GM03348 (cell line): ENCODE measurements around the gene NFE2L3.
"Not testable (repeated sequence)": the region's sequence is repeated elsewhere in the genome, so short reads cannot be mapped to it uniquely, and the experiment has no call there.

Experiments
- DNase-seq: peaks from one replicate; pipeline ENCODE4 v3.0.0; 2012; ENCODE audit warnings: low spot score

The NFE2L3 gene

GRCh38 chr7:26186364-26187311, 34.6 kb downstream of the NFE2L3 start:
- no peak for DNase-seq

GRCh38 chr7:26187380-26188205, 35.6 kb downstream of the NFE2L3 start:
- DNase-seq, result no peak

GRCh38 chr7:26188206-26188956, 36.4 kb downstream of the NFE2L3 start:
- no peak for DNase-seq

- DNase-seq, result no peak
Measured at GRCh38 chr7:26188957-26189541, 37.1 kb downstream of the NFE2L3 start.

DNA sequence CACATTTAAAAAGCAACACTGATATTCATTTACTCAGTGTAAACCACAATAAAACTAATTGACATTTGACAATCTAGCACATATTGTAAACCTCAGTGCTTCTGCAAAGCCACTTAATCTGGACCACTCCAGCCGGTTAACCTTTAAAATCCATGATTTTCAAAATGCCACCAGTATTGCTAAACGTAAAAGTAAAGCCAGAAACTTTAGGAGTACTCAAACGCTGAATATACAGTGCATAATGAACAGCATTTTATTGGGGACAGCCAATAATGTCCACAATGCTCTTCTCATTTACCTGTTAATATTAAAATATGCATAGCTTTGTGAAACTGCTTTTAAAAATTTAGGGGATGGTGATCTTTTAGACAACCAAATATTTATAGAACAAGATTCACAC, 37.7 kb downstream of the NFE2L3 start:
- no peak for DNase-seq

DNA sequence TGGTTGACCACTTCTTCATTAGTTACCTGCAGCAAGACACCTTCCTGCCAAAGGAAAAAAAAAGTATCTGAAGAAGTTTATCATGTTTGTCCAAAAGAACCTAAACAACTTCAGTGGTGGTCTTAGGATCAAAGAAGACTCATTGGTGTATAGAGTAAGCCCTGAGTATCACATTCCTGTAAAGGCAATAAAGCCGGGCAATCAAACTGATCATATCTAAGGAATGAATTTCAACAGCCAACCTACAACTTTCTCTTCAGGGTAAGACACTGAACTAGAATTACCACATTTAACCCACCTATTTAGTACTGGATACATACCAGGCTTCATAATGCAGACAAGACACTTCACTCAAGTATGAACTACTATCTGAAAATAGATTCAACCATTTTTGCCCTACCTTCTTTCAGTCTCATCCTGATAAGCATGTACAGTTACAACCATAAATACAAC, 38.4 kb downstream of the NFE2L3 start:
- DNase-seq, result no peak

- no peak for DNase-seq
Measured at GRCh38 chr7:26191233-26191973, 39.4 kb downstream of the NFE2L3 start.

GRCh38 chr7:26191974-26192479, 40.0 kb downstream of the NFE2L3 start:
- no peak for DNase-seq

DNA sequence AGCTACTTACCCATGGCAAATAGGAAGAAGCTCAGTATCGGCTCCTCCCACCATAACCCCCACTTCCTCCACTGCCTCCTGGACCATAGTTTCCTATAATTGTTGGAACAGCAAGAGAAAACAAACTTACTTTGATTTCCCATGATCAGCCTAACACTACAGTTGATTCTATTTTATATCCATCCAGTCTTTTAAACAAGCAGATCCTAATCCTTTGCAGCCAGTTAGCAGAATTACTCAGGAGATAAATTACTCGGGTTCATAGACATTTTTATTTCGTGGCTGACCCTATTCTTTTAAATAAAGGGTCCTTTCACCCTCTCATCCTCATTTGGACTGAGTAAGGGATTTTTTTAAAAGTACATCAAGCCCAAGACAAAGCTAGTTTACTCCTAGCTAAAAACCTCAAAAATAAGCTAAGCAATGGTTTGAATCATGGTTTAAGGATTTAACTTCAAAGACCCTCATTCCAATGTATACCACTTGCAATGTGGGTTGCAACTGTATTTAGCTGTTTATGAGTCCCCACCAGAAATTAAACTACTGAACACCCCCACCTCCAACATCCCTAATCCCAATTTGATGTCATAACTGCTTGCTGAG, 40.6 kb downstream of the NFE2L3 start:
- no peak for DNase-seq

- no peak for DNase-seq
Measured at GRCh38 chr7:26193432-26194207, 41.6 kb downstream of the NFE2L3 start.

- DNase-seq, result not testable (repeated sequence)
Measured at GRCh38 chr7:26194764-26195163, 42.8 kb downstream of the NFE2L3 start.

GRCh38 chr7:26195182-26195581, 43.2 kb downstream of the NFE2L3 start:
- no peak for DNase-seq

- no peak for DNase-seq
Measured at GRCh38 chr7:26195867-26196657, 44.1 kb downstream of the NFE2L3 start.

DNA sequence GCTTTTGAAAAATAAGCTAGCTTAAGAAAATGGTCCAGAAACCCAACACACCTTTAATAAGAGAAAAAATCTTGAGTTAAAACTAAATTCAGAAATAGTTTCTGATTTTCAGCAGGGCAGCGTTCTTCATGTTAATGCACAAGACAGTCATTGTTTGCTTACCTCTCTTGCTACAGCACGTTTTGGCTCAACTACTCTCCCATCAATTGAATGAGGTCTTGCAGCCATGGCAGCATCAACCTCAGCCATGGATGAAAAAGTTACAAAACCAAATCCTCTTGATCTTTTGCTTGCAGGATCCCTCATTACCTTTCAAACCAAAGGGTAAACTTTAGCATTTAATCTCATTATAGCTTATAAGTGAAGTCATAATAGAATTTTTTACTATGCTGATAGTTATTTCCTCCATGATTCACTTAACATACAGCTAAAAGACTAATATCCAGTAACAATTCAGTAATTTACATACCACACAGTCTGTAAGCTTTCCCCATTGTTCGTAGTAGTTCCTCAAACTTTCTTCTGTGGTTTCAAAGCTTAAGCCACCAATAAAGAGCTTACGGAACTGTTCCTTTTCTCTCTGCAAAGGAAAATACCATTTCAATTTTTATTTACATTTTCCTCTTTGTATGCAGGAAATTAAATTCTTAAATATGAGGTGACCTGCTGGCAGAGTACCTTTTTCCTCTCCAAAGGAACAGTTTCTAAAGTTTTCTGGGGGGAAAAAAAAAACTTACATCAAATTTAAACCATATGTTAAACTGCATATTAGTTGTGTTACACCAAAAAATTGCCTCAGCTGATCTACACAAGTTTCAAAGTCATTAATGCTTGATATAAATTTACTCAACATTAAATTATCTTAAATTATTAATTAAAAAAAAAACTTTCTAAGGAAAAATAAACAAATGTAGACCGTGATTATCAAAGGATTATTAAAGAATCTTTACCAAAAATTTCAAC, 45.4 kb downstream of the NFE2L3 start:
- no peak for DNase-seq

- no peak for DNase-seq
Measured at GRCh38 chr7:26198133-26198780, 46.3 kb downstream of the NFE2L3 start.

DNA sequence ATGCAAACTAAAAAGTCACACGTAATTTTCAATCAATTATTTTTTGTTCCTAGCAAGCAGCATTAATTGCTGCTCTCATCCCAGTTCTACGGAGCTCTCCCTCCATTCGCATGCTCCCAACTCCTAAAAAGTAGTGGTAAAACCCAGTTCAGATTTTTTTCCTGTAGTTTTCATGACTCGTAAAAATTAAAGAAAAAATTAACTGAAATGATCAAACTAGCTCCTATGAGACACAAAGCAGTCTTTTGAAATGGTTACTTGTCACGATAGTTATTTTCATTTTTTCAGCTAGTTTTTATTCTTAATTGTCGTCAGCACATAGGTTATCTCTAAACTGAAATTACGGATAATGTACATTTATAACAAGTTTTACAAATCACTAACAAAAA, 46.8 kb downstream of the NFE2L3 start:
- DNase-seq, result no peak
